ENCODE measurements around the gene TBC1D7.
A peak's percentile ranks its signal among the peaks of the same experiment; 100 is the strongest.

The TBC1D7 gene

DNA sequence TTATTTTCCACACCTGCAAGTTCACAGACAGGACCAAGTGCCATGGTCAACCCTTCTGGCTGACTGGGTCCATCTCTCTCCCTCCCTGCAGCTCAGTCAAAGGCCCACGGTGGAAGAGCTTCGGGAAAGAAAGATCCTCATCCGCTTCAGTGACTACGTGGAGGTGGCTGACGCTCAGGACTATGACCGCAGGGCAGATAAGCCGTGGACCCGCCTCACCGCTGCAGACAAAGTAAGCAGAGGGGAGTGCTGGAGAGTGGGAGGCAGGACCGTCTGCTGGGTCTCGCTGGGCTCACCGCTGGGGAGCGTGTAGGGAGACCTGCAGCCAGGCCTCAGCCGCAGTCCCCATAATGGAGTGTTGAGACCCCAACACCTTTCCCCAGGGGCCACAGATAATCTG lies 45.0 kb downstream of the TBC1D7 start:
- TF ChIP-seq CTCF (conservative IDR thresholded peaks at IDR 0.05; ENCODE audit: control insufficient read depth, insufficient read depth, low read depth, low read length), result no peak
- H3K4me3 ChIP-seq (ENCODE audit: control insufficient read depth, low read depth, low read length), result no peak overlapping the region
- no peak for DNase-seq (ENCODE audit: low read depth)

- DNase-seq (ENCODE audit: low read depth), result no peak
- no peak overlapping the region for H3K4me3 ChIP-seq (ENCODE audit: control insufficient read depth, low read depth, low read length)
- TF ChIP-seq CTCF (conservative IDR thresholded peaks at IDR 0.05; ENCODE audit: control insufficient read depth, insufficient read depth, low read depth, low read length), result no peak
These were observed 45.8 kb downstream of the TBC1D7 start for GRCh38 chr6:13282393-13283069.

GRCh38 chr6:13281686-13282085 lies 46.7 kb downstream of the TBC1D7 start:
- DNase-seq (ENCODE audit: low read depth), result no peak
- TF ChIP-seq CTCF (conservative IDR thresholded peaks at IDR 0.05; ENCODE audit: control insufficient read depth, insufficient read depth, low read depth, low read length), result no peak
- H3K4me3 ChIP-seq (ENCODE audit: control insufficient read depth, low read depth, low read length), result no peak overlapping the region

- DNase-seq (ENCODE audit: low read depth), result no peak
- TF ChIP-seq CTCF (conservative IDR thresholded peaks at IDR 0.05; ENCODE audit: control insufficient read depth, insufficient read depth, low read depth, low read length), result no peak
- no peak overlapping the region for H3K4me3 ChIP-seq (ENCODE audit: control insufficient read depth, low read depth, low read length)
These were observed 48.1 kb downstream of the TBC1D7 start for GRCh38 chr6:13280254-13280653.

DNA sequence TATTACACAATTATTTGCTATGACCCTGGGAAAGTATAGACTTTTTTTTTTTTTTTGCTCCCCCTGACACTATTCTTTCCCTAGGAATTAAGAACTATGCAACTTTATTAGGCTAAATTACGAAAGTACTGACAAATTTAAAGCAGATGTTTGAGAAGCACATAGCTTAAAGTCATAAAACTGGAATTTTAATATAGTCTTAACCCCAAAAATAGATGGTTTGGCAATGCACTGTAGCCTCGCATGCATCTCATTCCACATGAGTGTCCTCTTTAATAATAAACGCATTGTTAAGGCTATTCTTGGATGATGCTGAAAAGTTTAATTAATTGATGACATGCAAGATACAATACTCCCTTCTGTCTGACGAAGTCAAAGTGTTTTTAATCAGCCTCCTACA lies 49.3 kb downstream of the TBC1D7 start:
- H3K4me3 ChIP-seq (ENCODE audit: control insufficient read depth, low read depth, low read length), result no peak overlapping the region
- no peak for TF ChIP-seq CTCF (conservative IDR thresholded peaks at IDR 0.05; ENCODE audit: control insufficient read depth, insufficient read depth, low read depth, low read length)
- peak; percentile 88 for DNase-seq (ENCODE audit: low read depth)

DNA sequence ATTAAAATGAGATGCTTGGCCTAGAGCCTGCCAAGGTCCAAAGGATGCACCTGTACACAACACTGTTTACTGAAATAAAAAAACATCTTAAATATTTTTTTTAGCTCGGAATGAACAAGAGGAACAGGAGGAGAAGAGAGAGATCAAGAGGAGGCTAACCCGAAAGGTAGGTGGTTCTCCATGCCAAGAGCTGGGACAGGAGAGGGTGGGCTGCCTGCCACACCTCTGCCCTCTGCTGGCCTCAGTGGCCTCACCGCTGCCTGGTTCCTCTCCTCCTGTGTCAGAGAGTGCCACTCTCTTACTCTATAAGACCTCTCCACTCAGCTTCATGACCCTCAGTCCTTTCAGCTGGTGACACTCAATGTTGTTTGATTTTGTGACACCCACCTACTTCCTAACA lies 50.2 kb downstream of the TBC1D7 start:
- no peak overlapping the region for H3K4me3 ChIP-seq (ENCODE audit: control insufficient read depth, low read depth, low read length)
- TF ChIP-seq CTCF (conservative IDR thresholded peaks at IDR 0.05; ENCODE audit: control insufficient read depth, insufficient read depth, low read depth, low read length), result peak; percentile 2
- no peak for DNase-seq (ENCODE audit: low read depth)

DNA sequence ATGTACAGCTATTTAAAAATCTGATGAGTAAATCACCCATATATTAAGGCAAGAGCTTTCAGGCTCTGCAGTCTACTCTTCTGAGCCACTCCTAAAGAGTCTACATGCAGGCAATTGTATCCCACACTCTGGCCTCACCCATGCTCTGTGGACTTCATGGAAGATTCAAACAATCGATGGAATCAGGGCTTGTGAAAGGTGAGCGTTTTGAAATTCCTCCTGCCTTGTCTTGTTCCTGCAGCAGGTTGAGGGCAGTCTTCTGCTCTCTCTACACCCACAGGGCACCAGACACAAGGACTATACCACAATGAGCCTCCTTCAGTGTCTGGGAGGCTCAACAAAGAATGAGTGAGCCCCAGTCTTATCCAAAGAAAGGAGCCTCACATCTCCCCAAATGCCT lies 51.1 kb downstream of the TBC1D7 start:
- no peak for DNase-seq (ENCODE audit: low read depth)
- TF ChIP-seq CTCF (conservative IDR thresholded peaks at IDR 0.05; ENCODE audit: control insufficient read depth, insufficient read depth, low read depth, low read length), result no peak
- no peak overlapping the region for H3K4me3 ChIP-seq (ENCODE audit: control insufficient read depth, low read depth, low read length)
